ENCODE data around the gene GRIK1.
"Not testable (repeated sequence)": the region's sequence is repeated elsewhere in the genome, so short reads cannot be mapped to it uniquely, and the experiment has no call there.

The GRIK1 gene

GRCh38 chr21:29613021-29613420 is 326.8 kb downstream of the GRIK1 start:
- in situ Hi-C loops (cut with HindIII; ENCODE audit: low pct_ligation_motif_present, low pct_unique_long_range_greater_than_20kb, low sequenced_read_pairs), result no loop called here

GRCh38 chr21:29610779-29611360 is 328.9 kb downstream of the GRIK1 start:
- DNase-seq, result no peak
- in situ Hi-C loops (cut with HindIII; ENCODE audit: low pct_ligation_motif_present, low pct_unique_long_range_greater_than_20kb, low sequenced_read_pairs), result no loop called here

More at GRCh38 chr21:29613021-29613420, 326.8 kb downstream of the GRIK1 start:
- no peak for DNase-seq

- in situ Hi-C loops (cut with HindIII; ENCODE audit: low pct_ligation_motif_present, low pct_unique_long_range_greater_than_20kb, low sequenced_read_pairs), result no loop called here
- no peak for DNase-seq
Measured at GRCh38 chr21:29606613-29607012, 333.2 kb downstream of the GRIK1 start.

DNA sequence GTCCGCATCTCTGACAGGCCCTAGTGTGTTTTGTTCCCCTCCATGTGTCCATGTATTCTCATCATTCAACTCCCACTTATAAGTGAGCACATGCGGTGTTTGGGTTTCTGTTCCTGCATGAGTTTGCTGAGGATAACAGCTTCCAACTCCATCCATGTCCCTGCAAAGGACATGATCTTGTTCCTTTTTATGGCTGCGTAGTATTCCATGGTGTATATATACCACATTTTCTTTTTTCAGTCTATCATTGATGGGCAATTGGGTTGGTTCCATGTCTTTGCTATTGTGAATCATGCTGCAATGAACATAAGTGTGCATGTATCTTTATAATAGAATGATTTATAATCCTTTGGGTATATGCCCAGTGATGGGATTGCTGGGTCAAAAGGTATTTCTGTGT is 334.6 kb downstream of the GRIK1 start:
- in situ Hi-C loops (cut with HindIII; ENCODE audit: low pct_ligation_motif_present, low pct_unique_long_range_greater_than_20kb, low sequenced_read_pairs); DNase-seq: not testable (repeated sequence)

DNA sequence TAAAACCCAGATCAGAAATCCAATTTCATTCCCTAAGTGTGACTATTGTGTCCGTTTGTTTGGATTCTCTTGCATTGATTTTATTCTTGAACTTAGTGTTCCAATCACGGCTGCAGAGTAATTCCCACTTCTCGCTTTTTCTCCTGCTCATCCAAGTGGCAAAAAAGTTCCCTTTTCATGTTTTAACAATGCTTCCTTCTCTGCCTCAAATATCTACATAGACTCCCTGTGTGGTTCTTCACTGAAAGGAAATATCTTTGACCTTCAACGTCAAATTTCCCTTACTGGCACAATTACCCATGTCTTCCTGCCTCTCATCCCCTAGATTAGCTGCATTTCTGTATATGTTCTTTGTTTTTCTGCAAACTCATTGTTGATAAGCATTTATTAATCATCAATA is 335.7 kb downstream of the GRIK1 start:
- in situ Hi-C loops (cut with HindIII; ENCODE audit: low pct_ligation_motif_present, low pct_unique_long_range_greater_than_20kb, low sequenced_read_pairs), result no loop called here
- no peak for DNase-seq

DNA sequence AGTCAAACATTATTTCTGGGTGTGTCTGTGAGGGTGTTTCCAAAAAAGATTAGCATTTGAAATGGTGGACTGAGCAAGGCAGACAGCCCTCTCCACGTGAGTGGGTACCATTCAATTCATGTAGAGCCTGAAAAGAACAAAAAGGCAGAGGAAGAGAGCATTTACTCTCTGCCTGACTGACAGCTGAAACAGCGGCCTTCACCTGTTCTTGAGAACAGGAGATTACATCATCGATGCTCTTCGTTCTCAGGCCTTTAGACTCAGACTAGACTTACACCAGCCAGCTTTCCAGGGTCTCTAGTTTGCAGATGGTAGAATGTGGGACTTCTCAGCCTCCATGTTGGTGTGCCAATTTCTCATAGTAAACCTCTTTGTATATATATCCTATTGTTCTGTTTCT is 338.7 kb downstream of the GRIK1 start:
- in situ Hi-C loops (cut with HindIII; ENCODE audit: low pct_ligation_motif_present, low pct_unique_long_range_greater_than_20kb, low sequenced_read_pairs), result no loop called here
- no peak for DNase-seq

DNA sequence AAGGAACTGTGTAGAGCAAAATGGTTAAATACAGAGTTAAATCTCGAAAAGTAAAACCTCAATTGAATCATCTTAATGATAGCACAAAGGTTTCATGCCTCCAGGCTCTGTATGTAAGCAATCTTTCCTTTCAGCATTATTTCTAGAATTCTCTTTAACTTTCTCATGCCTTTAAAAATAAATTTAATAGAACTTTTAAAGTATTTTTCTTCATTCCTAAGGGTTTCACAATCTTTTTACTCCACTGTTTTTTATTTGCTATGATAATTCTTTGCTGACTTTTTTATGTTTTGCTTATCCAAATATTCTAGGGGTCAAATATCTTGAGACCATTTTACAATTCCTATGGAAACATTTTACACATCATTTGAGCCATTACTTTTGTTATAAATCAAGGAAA is 353.1 kb downstream of the GRIK1 start:
- DNase-seq, result no peak

DNA sequence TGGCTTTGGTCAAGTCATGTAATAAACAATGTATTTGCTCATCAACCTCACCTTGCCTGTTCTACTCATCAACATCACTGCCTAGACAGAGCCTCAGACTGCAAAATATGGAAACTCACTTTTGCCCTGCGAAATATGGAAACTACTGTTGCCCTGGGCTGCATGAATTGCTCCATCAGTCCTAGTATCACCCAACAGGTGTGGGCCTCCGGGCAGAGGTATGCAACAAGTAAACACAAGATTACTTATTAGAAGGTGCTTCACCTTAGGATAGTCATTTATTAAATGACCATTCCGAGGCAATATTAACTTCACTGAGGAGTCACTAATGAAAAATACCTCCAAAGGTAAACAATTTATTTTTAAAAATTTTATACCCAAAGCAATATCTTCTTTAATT is 354.3 kb downstream of the GRIK1 start:
- in situ Hi-C loops (cut with HindIII; ENCODE audit: low pct_ligation_motif_present, low pct_unique_long_range_greater_than_20kb, low sequenced_read_pairs), result no loop called here
- DNase-seq, result no peak

More for the DNA sequence above, 353.1 kb downstream of the GRIK1 start:
- in situ Hi-C loops (cut with HindIII; ENCODE audit: low pct_ligation_motif_present, low pct_unique_long_range_greater_than_20kb, low sequenced_read_pairs), result no loop called here

- in situ Hi-C loops (cut with HindIII; ENCODE audit: low pct_ligation_motif_present, low pct_unique_long_range_greater_than_20kb, low sequenced_read_pairs), result no loop called here
- no peak for DNase-seq
Measured at GRCh38 chr21:29583424-29583924, 356.3 kb downstream of the GRIK1 start.

GRCh38 chr21:29582855-29583254 is 356.9 kb downstream of the GRIK1 start:
- in situ Hi-C loops (cut with HindIII; ENCODE audit: low pct_ligation_motif_present, low pct_unique_long_range_greater_than_20kb, low sequenced_read_pairs), result no loop called here
- DNase-seq, result no peak

DNA sequence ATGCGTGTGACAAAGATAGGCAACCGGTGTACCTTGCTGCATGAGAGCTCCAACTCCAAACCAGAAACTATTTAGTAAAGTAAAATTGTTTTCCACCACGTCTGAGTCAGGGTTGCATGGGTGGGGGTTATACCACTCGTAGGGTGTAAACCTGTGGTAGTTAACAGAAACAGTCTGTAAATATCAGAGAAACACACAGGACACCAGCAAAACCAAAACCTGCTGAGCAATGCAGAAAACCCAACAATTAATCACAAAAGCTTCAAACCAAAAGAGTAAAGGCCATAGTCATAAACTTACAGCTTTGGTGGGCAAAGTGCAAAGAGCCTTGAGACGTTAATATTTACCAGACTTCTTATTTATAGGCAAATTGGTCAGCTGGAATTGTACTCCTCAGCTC is 358.4 kb downstream of the GRIK1 start:
- no peak for DNase-seq

DNA sequence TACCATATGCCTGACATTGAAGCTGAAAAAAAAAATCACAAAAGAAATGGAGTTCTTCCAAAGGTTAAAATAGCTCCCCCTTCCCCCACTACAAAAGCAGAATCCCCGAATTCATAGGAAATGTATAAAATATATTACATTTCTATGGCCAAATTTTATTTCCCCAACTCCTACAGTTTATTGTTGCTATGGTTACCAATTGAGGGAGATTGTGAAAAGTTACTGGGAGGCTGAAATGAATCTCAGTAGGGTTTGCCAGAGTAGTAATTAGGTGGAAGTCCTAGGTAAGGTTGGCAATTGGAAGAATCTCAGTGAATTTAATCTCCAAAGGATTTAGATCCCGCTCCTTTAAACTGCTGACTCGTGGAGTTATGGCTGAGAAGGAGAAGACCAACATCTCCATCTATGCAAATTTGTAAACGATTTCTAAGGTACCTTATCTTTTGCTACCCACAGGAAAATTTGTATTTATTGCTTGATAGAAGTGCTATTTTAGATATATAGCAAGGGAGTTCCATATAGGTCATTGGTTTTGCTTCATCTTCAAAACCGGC is 359.0 kb downstream of the GRIK1 start:
- in situ Hi-C loops (cut with HindIII; ENCODE audit: low pct_ligation_motif_present, low pct_unique_long_range_greater_than_20kb, low sequenced_read_pairs), result no loop called here
- no peak for DNase-seq

More for the DNA sequence above, 358.4 kb downstream of the GRIK1 start:
- in situ Hi-C loops (cut with HindIII; ENCODE audit: low pct_ligation_motif_present, low pct_unique_long_range_greater_than_20kb, low sequenced_read_pairs), result no loop called here

DNA sequence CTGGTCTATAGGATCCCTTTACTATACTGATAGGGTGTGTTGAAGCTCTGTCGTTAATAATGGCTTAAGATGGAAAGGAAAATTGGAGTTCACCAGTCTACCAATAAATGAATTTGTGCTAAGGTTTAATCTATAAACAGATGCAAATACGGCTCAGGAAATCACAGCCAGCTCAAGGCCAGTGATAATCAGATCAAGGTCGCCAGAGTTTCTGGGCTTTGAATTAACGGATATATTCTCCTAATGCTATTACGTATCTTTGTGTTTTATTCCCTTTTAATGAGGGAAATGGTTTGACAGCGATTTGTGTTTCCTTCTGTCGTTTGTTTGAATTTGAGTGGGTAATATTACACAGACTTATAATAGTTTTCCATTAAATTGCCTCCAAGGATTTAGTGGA is 361.5 kb downstream of the GRIK1 start:
- no peak for DNase-seq
- in situ Hi-C loops (cut with HindIII; ENCODE audit: low pct_ligation_motif_present, low pct_unique_long_range_greater_than_20kb, low sequenced_read_pairs), result no loop called here

- DNase-seq, result no peak
- in situ Hi-C loops (cut with HindIII; ENCODE audit: low pct_ligation_motif_present, low pct_unique_long_range_greater_than_20kb, low sequenced_read_pairs), result no loop called here
Measured at GRCh38 chr21:29571949-29572348, 367.8 kb downstream of the GRIK1 start.

DNA sequence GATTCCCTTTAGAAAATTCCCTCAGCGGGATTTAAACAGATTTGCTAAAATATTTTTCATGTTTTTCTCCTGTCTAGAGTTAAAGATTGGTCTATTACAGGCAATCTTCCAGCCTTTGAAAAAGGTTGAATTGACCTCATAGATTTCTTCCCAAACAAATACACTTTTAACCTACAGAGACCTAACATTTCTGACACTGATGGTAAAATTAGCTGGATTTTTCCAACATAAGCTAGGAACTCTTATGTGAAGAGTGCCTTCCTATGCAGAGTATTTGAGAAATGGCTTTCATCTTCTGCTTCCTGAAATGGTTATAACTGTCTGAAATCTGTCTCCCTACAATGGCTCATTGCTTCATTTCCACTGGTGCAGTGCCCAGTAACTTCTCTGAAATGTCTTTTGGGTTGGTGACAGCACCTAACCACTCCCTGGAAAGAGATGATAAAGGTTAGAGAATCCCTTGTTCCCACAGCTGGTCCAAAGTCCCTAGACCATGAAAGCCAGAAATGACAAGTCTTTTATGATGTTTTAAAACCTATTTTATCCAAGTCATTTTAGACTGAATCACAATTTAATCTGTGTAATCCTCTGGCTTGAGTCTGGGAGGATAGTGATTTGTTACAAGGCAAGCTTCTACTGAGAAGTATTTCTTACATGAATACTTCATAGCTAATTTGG is 371.6 kb downstream of the GRIK1 start:
- in situ Hi-C loops (cut with HindIII; ENCODE audit: low pct_ligation_motif_present, low pct_unique_long_range_greater_than_20kb, low sequenced_read_pairs), result no loop called here
- no peak for DNase-seq

DNA sequence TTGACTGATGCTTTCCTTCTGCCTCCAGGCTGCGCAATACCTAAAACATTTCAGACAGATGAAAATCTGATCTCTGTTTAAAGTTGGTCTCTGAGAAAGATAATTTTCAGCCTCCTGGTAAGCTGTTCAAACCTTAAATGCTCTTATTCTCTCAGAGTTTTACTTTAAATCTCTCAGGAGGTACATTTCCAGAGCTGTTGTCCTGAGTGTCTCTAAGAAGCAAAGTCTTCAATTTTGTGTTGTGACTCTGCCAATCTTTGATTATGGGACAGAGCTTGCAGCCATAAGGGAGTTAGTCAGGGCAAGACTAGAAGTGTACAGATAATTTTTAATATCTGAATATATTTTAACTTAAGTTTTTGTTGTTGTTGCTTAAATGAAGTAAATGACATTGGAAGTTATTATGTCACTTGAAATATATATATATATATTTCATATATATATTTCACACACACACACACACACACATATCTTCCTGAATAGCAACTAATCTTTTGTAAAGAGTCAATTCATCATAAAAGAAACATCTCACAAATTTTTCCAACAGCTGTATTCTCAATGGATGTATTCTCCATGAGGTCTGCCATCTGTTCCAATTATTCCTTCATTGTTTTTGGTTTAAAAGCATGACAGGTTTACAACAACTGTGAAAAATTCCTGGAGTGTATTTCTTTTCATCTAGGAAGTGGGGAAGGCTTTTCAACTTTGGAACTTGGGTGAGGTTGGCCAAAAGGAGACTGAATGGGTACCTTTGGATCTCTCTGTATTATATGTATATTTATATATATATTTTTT is 381.7 kb downstream of the GRIK1 start:
- in situ Hi-C loops (cut with HindIII; ENCODE audit: low pct_ligation_motif_present, low pct_unique_long_range_greater_than_20kb, low sequenced_read_pairs), result no loop called here
- DNase-seq, result no peak

- in situ Hi-C loops (cut with HindIII; ENCODE audit: low pct_ligation_motif_present, low pct_unique_long_range_greater_than_20kb, low sequenced_read_pairs), result no loop called here
- DNase-seq, result no peak
Measured at GRCh38 chr21:29557200-29557599, 382.6 kb downstream of the GRIK1 start.

DNA sequence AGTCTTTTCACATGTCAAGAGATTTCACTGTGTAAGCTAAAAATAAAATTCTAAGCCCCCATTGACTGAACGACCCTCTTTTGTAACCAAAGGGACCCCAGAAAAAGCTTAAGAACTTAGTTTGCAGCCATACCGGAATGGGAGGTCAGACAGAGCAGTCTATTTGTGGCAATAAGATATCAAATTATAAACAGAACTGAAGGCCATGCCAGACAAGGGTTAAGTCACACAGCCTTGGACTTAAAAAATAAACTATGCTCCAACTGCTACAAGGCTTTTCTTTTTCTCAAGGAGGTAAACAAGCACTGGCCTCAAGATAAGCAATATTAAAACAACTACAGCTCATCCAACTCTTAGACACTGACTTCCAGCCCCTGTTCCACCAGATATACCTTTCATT is 384.2 kb downstream of the GRIK1 start:
- in situ Hi-C loops (cut with HindIII; ENCODE audit: low pct_ligation_motif_present, low pct_unique_long_range_greater_than_20kb, low sequenced_read_pairs), result no loop called here

GRCh38 chr21:29550205-29550604 is 389.6 kb downstream of the GRIK1 start:
- in situ Hi-C loops (cut with HindIII; ENCODE audit: low pct_ligation_motif_present, low pct_unique_long_range_greater_than_20kb, low sequenced_read_pairs), result no loop called here

More for the DNA sequence above, 384.2 kb downstream of the GRIK1 start:
- no peak for DNase-seq

More at GRCh38 chr21:29550205-29550604, 389.6 kb downstream of the GRIK1 start:
- DNase-seq, result no peak

Data from ACHN (cell line).